Stimulated activated CD8-positive, alpha-beta memory T cell treated with anti-CD3 and anti-CD28 coated beads, Interleukin-15, amount 100 ng/mL, for 1 hour (primary cell): ENCODE data around the gene CCDC88B.

Source experiments
- DNase-seq: peaks from one replicate; pipeline ENCODE4 v3.0.0-alpha.2; 2020; ENCODE audit warnings: low read depth

The CCDC88B gene, protein sequence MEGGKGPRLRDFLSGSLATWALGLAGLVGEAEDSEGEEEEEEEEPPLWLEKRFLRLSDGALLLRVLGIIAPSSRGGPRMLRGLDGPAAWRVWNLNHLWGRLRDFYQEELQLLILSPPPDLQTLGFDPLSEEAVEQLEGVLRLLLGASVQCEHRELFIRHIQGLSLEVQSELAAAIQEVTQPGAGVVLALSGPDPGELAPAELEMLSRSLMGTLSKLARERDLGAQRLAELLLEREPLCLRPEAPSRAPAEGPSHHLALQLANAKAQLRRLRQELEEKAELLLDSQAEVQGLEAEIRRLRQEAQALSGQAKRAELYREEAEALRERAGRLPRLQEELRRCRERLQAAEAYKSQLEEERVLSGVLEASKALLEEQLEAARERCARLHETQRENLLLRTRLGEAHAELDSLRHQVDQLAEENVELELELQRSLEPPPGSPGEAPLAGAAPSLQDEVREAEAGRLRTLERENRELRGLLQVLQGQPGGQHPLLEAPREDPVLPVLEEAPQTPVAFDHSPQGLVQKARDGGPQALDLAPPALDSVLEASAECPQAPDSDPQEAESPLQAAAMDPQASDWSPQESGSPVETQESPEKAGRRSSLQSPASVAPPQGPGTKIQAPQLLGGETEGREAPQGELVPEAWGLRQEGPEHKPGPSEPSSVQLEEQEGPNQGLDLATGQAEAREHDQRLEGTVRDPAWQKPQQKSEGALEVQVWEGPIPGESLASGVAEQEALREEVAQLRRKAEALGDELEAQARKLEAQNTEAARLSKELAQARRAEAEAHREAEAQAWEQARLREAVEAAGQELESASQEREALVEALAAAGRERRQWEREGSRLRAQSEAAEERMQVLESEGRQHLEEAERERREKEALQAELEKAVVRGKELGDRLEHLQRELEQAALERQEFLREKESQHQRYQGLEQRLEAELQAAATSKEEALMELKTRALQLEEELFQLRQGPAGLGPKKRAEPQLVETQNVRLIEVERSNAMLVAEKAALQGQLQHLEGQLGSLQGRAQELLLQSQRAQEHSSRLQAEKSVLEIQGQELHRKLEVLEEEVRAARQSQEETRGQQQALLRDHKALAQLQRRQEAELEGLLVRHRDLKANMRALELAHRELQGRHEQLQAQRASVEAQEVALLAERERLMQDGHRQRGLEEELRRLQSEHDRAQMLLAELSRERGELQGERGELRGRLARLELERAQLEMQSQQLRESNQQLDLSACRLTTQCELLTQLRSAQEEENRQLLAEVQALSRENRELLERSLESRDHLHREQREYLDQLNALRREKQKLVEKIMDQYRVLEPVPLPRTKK (N-terminal part only)

DNA sequence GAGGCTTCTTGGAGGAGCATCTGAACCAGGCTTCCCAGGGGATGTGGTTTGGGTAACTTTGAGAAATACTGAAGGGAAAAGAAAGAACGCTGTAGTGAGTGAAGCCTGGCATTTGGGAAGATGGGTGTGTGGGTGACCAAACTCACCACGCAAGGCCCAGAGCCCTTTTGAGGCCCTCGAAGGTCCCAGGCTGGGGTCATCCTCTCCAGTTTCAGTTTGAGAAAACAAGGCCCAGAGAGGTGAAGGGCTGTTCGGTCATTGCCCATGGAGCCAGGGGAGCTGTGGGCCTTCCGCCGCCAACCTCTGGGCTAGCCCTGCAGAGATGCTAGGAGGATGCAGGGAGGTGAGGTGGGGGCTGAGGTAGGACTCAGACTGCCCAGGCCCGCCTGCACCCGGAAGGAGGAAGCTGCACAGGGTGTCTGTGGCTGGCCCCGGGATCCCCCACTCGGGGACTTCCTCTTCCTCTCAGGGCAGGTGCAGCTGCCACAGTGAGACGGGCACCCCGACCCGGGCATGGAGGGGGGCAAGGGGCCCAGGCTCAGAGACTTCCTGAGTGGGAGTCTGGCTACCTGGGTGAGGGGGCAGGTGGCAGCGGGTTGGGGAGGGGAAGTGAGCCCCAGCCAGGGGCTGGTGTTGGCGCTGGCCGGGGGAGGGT, at the start of gene CCDC88B:
Gene CCDC88B, plus strand, starts transcription at position 451 of the 655 bp plus-strand sequence. Its CDS starts 63 bp downstream, at position 514.
- DNase-seq, result peak; percentile 69

DNA sequence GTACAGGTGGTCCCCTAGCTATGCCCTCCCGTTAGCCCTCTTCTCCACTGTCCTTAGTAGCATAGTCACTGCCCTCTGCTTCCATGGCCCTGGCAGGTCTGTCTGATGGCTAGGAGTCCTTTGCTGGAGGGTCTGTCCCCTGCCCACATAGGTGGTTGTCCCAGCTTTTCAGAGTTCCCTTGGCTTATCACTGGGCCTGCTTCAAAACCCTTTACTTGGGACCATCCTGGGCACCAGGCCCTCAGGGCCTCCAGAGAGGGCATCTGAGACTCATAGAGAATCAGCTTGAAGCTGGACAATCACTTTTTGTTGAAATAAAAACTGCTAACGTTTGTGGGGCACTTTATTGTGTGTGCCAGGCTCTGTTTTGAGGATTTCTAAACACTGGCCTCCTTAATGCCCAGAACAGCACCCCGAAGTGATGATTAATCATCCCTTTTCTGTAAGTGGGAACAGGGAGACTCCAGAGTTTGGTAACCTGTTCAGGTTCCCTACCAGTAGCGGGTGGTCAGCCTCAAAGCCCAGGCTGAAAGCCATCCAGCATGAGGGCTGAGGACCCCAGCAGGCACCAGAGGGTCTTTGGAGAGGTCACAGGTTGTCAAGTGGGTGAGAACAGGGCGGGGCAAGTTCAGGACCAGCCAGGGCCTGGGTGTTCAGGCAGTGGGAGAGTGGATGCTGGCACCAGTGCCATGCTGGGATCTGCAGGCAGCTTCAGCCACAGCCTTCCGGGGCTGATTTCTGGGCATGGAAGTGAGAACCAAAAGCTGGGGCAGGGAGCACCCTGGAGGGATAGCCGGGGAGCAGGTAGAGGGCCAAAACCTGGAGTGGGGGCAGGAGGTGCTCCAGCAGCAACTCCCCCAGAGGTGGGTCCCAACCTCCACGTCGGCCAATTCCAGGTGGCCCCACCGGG, 49.4 kb upstream of the CCDC88B start:
- DNase-seq, result no peak

DNA sequence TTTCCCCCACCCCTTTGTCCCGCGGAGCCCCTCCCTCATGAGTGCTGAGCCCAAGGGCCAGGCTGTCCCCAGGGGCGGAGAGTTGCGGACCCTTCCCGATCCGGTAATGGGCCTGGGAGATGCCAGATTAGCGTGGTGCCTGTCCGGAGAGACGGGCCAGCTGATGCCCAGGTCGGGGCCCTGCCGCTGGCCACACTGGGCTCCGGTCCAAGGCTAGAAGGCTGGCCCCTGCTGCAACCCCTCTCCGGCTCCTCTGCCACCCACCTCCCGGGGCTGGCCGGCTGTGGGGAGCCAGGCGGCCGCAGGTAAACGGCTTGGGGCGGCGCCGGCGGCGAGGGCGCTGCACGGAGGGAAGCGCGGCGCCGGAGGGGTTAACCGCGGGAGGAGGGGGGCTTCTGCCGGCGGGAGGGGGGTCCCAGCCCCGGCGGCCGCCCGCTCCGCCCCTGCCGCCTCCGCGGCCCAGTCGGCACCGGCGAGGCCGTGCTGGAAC, 48.7 kb upstream of the CCDC88B start, which contains the start of gene KCNK4:
Gene KCNK4, plus strand, starts transcription at position 41 of the 490 bp plus-strand sequence. CDS start 1,717 bp downstream, outside the sequence.
- DNase-seq, result no peak

DNA sequence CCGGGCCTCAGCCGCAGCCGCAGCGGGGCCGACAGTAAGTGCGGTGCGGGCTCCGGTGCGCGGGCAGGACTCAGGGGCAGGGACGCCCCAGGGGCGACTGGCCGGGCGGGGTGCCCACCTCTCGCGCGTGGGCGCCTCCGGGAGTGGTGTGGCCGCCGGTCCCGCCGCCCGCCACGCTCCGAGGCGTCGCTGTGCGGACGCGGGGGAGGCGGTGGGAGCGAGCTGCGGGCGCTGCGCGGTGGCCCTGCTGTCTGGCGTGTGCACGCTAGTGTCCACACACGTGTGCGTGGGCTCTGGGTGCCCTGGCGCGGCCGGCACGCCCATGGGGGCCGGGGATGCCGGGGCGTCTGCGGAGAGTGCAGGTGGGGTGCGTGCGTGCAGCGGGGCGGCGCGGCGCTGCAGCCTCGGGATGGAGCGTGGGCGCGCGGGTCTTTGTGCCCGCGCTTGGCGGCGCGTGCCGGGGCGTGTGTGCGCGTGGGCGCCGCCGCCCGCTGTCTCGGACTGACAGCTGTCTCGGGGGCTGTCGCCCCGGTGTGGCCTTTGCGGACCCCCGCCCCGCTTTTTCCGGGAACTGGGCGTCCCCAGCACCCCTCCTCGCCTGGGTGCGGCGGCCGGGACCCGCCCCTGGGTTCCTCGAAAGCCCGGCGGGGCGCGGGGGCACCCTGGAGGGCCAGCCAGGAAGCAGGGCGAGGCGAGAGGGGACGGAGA, 48.1 kb upstream of the CCDC88B start:
- no peak for DNase-seq

DNA sequence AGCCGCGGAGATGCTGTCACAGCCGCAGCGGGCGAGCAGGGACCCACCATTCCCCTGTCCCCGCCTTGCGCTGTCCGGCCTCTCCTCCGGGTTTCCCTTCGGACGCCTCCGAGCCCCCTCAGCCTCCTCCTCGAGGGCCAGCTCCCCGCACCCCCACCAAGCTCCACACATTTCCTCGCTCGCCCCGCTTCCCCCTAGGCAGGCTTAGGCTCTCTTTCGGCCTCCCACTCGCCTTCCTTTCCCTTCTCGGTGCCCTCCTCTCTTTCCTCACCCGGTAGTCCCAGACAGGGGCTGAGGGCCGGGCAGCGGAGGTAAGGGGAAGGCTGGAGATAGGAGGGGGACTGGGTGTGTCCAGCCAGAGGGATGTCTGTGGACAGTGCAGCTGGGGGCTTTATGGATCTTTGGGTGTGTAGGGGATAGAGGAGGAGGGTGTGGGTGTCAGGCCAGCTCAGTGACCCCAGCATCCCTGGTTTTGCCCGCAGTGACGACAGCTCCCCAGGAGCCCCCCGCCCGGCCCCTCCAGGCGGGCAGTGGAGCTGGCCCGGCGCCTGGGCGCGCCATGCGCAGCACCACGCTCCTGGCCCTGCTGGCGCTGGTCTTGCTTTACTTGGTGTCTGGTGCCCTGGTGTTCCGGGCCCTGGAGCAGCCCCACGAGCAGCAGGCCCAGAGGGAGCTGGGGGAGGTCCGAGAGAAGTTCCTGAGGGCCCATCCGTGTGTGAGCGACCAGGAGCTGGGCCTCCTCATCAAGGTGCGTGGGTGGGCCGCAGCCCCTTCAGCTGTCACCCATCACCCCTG, 47.3 kb upstream of the CCDC88B start:
- no peak for DNase-seq

DNA sequence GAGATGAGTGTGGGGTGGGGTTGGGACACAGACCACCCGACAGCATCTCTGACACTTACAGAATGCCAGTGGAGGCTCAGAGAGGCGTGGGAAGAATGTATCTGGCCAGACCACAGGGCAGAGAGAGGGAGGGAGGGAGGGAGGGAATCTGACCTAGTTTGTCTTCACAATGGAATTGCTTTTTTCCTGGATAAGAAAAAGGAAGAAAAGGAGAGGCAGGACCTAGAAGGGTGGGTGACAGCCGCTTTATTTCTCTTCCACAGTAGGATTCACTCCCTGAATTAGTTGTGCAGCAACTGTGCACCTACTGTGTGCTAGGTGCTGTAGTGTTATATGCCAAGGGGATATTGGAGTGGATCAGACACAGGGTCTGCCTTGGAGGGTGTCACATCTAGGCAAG, 45.2 kb upstream of the CCDC88B start:
- DNase-seq, result no peak

DNA sequence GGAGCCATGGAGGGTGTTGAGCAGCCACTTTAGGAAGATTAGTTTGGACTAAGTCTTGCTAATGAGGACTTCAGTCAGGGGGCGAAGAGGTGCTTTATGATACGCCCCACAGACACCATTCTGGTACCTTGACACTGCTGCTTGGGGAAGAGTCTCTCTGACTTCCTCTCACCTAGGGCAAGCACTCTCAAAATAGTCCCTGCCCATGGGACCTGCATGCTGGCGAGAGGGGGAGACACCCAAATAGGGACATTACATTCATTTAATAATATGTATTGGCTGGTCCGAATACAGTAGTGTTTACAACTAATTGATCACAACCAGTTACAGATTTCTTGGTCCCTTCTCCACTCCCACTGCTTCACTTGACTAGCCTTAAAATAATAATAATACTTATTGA, 44.2 kb upstream of the CCDC88B start:
- no peak for DNase-seq

DNA sequence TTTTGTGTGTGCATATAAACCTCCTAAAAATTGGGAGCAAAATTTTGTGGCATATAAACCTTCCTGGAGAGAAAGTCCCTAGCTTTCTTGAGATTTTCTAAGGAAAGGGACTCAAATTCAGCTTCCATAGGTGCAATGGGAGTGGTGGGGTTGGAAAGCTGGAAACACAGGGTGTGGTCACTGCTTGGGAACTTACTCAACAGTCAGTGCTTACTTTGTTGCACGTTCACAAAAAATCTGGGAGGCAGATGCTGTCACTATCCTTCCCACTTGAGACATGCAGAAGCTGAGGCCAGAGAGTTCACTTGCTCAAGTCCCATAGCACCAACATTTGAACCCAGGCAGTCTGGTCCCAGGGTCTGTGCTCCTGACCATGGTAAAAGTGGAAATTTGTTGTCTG, 43.8 kb upstream of the CCDC88B start:
- no peak for DNase-seq

DNA sequence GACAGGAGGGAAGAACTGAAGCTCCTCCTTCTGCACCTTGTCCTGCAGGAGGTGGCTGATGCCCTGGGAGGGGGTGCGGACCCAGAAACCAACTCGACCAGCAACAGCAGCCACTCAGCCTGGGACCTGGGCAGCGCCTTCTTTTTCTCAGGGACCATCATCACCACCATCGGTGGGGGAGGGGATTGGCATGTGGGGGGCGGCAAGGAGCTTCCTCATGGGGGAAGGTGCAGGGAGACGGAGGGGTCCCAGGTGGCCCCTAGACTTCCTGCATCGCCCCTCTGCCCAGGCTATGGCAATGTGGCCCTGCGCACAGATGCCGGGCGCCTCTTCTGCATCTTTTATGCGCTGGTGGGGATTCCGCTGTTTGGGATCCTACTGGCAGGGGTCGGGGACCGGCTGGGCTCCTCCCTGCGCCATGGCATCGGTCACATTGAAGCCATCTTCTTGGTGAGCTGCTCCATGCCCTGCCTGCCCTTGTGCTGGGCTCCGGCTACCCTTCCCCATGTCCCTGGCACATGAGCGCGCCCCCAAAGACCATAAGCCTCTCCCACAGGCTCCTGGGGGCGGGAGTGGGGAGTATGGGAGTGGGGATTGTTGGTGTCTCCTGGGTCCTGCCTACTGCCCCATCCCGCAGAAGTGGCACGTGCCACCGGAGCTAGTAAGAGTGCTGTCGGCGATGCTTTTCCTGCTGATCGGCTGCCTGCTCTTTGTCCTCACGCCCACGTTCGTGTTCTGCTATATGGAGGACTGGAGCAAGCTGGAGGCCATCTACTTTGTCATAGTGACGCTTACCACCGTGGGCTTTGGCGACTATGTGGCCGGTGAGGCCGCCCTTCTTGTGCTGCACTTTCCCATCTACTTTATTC, 42.9 kb upstream of the CCDC88B start:
- DNase-seq, result no peak

DNA sequence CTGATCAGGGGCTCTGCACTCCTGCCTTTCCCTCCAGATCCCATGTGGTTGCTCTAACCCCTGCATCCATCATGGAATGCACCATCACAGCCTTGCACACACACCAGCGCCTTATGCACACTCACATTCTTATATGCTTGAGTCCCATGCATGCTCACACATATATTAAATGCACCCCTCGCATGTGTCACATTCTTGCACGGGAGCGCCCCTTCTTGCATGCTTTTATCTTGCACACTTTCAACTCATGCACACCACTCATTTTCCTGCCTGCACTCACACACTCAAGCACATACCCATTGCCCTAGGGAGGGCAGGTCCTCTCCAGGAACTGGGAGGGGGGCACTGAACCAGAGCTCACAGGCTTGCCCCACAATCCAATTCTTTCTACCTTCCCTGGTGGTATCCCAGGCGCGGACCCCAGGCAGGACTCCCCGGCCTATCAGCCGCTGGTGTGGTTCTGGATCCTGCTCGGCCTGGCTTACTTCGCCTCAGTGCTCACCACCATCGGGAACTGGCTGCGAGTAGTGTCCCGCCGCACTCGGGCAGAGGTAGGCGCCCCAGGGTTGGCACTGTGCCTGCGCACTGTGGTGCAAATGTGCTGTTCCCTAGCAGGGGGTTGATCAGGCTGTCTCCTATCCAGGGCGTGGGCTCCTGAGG, 42.2 kb upstream of the CCDC88B start:
- DNase-seq, result no peak

DNA sequence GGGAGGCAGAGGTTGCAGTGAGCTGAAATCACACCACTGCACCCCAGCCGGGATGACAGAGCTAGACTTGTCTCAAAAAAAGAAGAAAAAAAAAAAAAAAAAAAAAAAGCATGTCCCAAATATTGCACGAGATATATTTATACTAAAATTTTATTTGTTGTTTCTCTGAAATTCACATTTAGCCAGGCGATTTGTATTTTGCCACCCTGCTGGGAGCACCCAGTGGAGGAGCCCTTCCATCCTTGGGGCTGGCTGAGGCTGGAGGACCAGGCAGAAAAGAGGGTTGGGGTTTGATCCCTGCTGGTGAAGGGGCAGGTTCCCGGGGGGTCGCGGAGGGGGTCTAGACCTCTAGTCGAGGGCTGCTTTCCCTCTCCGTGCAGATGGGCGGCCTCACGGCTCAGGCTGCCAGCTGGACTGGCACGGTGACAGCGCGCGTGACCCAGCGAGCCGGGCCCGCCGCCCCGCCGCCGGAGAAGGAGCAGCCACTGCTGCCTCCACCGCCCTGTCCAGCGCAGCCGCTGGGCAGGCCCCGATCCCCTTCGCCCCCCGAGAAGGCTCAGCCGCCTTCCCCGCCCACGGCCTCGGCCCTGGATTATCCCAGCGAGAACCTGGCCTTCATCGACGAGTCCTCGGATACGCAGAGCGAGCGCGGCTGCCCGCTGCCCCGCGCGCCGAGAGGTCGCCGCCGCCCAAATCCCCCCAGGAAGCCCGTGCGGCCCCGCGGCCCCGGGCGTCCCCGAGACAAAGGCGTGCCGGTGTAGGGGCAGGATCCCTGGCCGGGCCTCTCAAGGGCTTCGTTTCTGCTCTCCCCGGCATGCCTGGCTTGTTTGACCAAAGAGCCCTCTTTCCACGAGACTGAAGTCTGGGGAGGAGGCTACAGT, 40.8 kb upstream of the CCDC88B start:
- DNase-seq, result no peak

DNA sequence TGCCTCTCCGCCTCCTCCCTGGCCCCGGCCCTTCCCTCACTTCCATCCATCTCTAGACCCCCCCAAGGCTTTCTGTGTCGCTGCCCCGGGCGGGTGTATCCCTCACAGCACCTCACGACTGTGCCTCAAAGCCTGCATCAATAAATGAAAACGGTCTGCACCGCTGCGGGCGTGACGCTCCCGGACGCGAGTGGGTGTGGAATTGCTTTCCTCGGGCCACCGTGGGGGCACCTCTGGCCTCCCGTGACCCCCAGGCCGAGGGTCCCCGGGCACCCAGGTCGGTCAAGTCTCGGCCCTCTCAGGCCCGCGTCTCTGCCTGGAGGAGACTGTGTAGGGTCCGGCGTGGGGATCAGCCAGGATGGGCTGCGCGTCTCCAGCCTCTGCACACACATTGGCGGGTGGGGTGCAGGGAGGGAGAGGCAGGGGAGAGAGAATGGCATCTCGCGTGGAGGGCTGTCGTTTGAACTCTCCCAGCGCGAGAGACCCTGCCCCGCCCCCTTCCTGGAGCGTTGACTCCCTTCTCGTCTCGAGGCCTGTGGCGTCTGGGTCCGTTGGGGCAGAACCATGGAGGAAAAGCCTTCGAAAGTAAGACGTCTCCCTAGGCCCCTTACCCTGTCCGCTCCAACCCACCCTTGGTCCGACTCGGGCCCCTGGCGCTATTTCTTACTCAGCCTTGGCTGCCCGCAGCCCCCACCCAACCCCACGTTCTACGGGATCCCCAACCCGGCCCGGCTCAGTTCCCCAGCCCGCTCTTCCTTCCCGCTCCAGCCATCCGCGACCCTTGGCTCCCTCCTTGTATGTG, 40.0 kb upstream of the CCDC88B start, which contains the start of gene CATSPERZ:
Gene CATSPERZ, plus strand, starts transcription at position 512 of the 802 bp plus-strand sequence. Its CDS starts 53 bp downstream, at position 565.
- DNase-seq, result no peak

DNA sequence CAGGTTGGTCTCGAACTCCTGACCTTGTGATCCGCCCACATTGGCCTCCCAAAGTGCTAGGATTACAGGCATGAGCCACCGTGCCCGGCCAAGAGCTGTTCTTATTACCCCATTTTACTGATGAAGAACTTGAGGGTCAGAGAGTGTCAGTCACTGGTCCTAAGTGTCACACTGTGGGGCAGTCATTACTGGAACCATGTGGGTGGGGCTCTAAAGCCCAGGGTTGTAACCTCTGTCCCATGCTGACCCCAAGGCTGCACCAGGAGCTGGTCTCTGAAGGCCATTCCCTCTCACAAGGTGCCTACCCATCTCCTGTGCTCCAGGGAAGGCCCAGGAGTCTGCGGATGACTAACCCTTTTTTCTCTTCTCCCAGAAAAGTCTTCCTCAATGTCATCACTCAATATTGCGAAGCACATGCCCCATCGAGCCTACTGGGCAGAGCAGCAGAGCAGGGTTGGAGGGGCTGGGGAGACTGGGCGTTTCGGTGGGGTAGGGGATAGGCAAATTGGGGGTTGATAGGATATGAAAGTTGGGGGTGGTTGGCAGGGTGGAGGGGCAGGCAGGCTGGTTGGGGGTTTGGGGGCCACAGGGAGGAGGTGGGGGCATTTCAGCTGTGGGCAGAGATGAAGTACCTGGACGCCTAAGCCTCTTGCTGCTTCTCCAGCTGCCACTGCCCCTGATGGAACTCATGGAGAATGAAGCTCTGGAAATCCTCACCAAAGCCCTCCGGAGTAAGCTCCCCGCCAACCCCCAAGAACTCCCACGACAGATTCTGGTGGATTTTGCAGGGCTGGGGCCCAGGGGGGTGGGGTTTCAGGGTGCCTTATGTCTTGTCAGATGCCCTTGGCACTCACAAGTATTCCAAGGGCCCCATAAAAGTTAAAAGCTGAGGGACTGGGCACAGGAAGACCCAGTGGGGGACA, 36.6 kb upstream of the CCDC88B start:
- no peak for DNase-seq

DNA sequence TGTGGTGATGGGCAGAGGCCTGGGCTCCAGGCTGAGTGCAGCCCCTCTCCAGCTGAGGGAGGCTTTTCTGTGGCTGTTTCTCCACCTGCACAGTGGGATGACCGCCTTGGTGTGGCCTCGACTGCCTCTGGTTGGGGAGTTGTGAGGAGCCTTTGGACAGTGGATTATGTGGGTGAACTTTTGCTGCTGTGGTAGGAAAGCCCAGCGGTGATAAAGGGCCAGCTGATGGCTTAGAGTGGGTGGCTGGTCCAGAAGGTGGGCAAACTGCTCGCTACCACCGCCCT, 36.0 kb upstream of the CCDC88B start:
- no peak for DNase-seq
